Pancreas (tissue), 10 donors: ENCODE results near the gene CCDC182. TPM values are rescaled to one million over a fixed set of nuclear protein-coding genes. Genes with fewer than 3 reads are reported as not detected.

Experiments
- ATAC-seq, 4 donors: fragments of 200-7000 bp; cut with Tn5 transposase; one replicate each; pipeline versions ENCODE4 v1.8.0 to v1.9.1; 2020; ENCODE audit warnings: mild to moderate bottlenecking in 4 of 4, moderate library complexity in 4 of 4
- DNase-seq, 6 donors: peaks; one replicate each; pipeline ENCODE4 v3.0.0-alpha.2; 2020
- FAIRE-seq: peaks from 2 replicates; lab custom pipeline; 2012; peaks lifted over from hg19 to GRCh38; lab: Jason Lieb, UNC
- H3K27ac ChIP-seq, 4 donors: fragments of 200-600 bp; sonication (generic); 1 replicate in 3 of 4; 2 replicates in 1 of 4; pipeline versions ENCODE4 v1.5.0 to v1.8.0; 2020
- H3K27me3 ChIP-seq, 4 donors: fragments of 200-600 bp; one replicate each; pipeline ENCODE4 v1.8.0; 2021
- H3K36me3 ChIP-seq, 3 donors: fragments of 200-600 bp; sonication (generic) in 1 of 3; one replicate each; pipeline versions ENCODE4 v1.5.0 to v1.8.0; 2020 to 2021
- H3K4me1 ChIP-seq, 3 donors: fragments of 200-600 bp; one replicate each; pipeline ENCODE4 v1.8.0; 2021
- H3K4me3 ChIP-seq, 4 donors: fragments of 200-600 bp; sonication (generic) in 2 of 4; one replicate each; pipeline versions ENCODE4 v1.5.0 to v1.8.0; 2020 to 2021
- H3K9me3 ChIP-seq, 4 donors: fragments of 200-600 bp; one replicate each; pipeline ENCODE4 v1.8.0; 2021
- CTCF ChIP-seq, 4 donors: fragments of 200-600 bp; sonication (generic) in 3 of 4; IDR thresholded peaks; one replicate each; pipeline versions ENCODE4 v1.5.0 to v1.8.0; 2021; ENCODE audit warnings: antibody characterized with exemption in 4 of 4
- WGBS, 2 donors: extraction: QIAGEN DNeasy Blood & Tissue Kit; methylation state at CpG; one replicate each; pipeline ENCODE4 v1.1.7; 2013; 5-methylcytosine and 5-hydroxymethylcytosine counted together
- intact Hi-C, 3 donors: fragments of 100-400 bp; cut with DNase I; formaldehyde crosslinking; loops; one replicate each; pipeline versions ENCODE4 v1.11.1 to v1.14.2; 2022
- polyA plus RNA-seq, 2 donors: library from polyadenylated mRNA; stranded (reverse); fragments of 200-250 nt; gene quantifications; one replicate each; pipeline ENCODE4 v1.2.3, GENCODE V29; 2013
- total RNA-seq, 6 donors: library from RNA; stranded (reverse); fragmentation: NEBNext Ultra II Directional in 4 of 6; extraction: Animal tissue kit (Norgen Biotek cat#: 25700) in 4 of 6; gene quantifications; one replicate each; pipeline versions ENCODE4 v1.2.1 to v1.2.4, GENCODE V29; 2021 to 2023
- donor health status: healthy with polysubstance abuse.
- donor health status: DM: no; HTN: no; CAD: no; lungs with moderate emphysema.
- donor health status: DM: no; HTN: no; CAD: no.
- donor health status: control.
- donor health status: control.
- donor health status: Bipolar disorder and iron deficiency.
- donor health status: DM: yes; HTN: yes; CAD: no.
- donor health status: DM: no; HTN: no; CAD: no.
- donor health status: DM: no; HTN: no; CAD: no.
- donor health status: DM: yes; HTN: yes; CAD: no.

Gene CCDC182
- total and polyA plus RNA-seq, 8 donors: not detected

GRCh38 chr17:57715981-57716380, 29.1 kb downstream of the CCDC182 start:
- H3K9me3 ChIP-seq: no peaks in the 10 kb centered on the region
- DNase-seq (no peak), ATAC-seq (no peak), FAIRE-seq (no peak)
- H3K36me3 ChIP-seq: no peaks in the 10 kb centered on the region
- no peak for TF ChIP-seq CTCF (IDR thresholded peaks at IDR 0.05)
- H3K27me3 ChIP-seq: no peaks in the 10 kb centered on the region
- H3K4me1 ChIP-seq: no peaks in the 10 kb centered on the region
- 69 to 77% methylated on average over 1 of the region's 1 CpG for WGBS, 2 donors
- no peak overlapping the region for H3K4me3 ChIP-seq
- H3K27ac ChIP-seq: no peak overlapping the region
- intact Hi-C loops: no loop called here

- Histone ChIP-seq H3K27ac (no peak overlapping the region), H3K27me3 (no peaks in the 10 kb centered on the region), H3K36me3 (no peaks in the 10 kb centered on the region), H3K9me3 (no peaks in the 10 kb centered on the region), H3K4me3 (no peak overlapping the region), H3K4me1 (no peaks in the 10 kb centered on the region)
- intact Hi-C loops: no loop called here
- no peak for TF ChIP-seq CTCF (IDR thresholded peaks at IDR 0.05)
- FAIRE-seq (no peak), DNase-seq (no peak), ATAC-seq (peak in 2 of 4 donors; percentile 27 to 55)
- 21 to 22% methylated on average over 7 of the region's 7 CpGs for WGBS, 2 donors
Measured at GRCh38 chr17:57714665-57715180, 30.4 kb downstream of the CCDC182 start.

GRCh38 chr17:57713140-57713539, 32.0 kb downstream of the CCDC182 start:
- intact Hi-C loops: no loop called here
- H3K36me3 ChIP-seq: no peaks in the 10 kb centered on the region
- no peak overlapping the region for H3K27ac ChIP-seq
- 75 to 85% methylated on average over 7 of the region's 7 CpGs for WGBS, 2 donors
- H3K27me3 ChIP-seq: no peaks in the 10 kb centered on the region
- TF ChIP-seq CTCF (IDR thresholded peaks at IDR 0.05): no peak
- DNase-seq: no peak
- ATAC-seq: no peak
- no peaks in the 10 kb centered on the region for H3K4me1 ChIP-seq
- no peak for FAIRE-seq
- H3K4me3 ChIP-seq: no peak overlapping the region
- H3K9me3 ChIP-seq: no peaks in the 10 kb centered on the region

GRCh38 chr17:57708410-57708809, 36.7 kb downstream of the CCDC182 start:
- Histone ChIP-seq H3K27ac (no peak overlapping the region), H3K4me3 (no peak overlapping the region), H3K9me3 (no peaks in the 10 kb centered on the region), H3K27me3 (no peaks in the 10 kb centered on the region), H3K36me3 (no peaks in the 10 kb centered on the region), H3K4me1 (no peaks in the 10 kb centered on the region)
- ATAC-seq: no peak
- intact Hi-C loops: no loop called here
- WGBS, 2 donors: 59 to 75% methylated on average over 2 of the region's 2 CpGs
- no peak for FAIRE-seq
- DNase-seq: no peak
- TF ChIP-seq CTCF (IDR thresholded peaks at IDR 0.05): no peak

GRCh38 chr17:57707892-57708291, 37.2 kb downstream of the CCDC182 start:
- 41 to 53% methylated on average over 6 of the region's 6 CpGs for whole genome bisulfite sequencing, 2 donors
- ATAC-seq: no peak
- TF ChIP-seq CTCF (IDR thresholded peaks at IDR 0.05): no peak

More at GRCh38 chr17:57707892-57708291, 37.2 kb downstream of the CCDC182 start:
- no peaks in the 10 kb centered on the region for H3K27me3 ChIP-seq
- H3K4me3 ChIP-seq: no peak overlapping the region
- DNase-seq (no peak), FAIRE-seq (no peak)
- no peaks in the 10 kb centered on the region for H3K9me3 ChIP-seq
- H3K4me1 ChIP-seq: no peaks in the 10 kb centered on the region
- no peak overlapping the region for H3K27ac ChIP-seq
- H3K36me3 ChIP-seq: no peaks in the 10 kb centered on the region
- intact Hi-C loops: no loop called here
